ENCODE data around the gene VAMP5. TPM values are rescaled to one million over a fixed set of nuclear protein-coding genes. Genes with fewer than 3 reads are reported as not detected.
A peak's percentile ranks its signal among the peaks of the same experiment; 100 is the strongest.

Gene VAMP5
- total and polyA plus RNA-seq, 9 of the 15 experiments (the other 6 are each of a cell fraction or from before 2014, with no cell fraction given) = 0.54 to 1.9 (median 1.5) TPM; not detected in 2

- TF ChIP-seq IRF1 (CRISPR knock-in tag; IDR thresholded peaks at IDR 0.05; ENCODE audit: borderline replicate concordance) (no peak), CCNT2 (IDR thresholded peaks at IDR 0.05; ENCODE audit: borderline replicate concordance, extremely low read depth, insufficient read length, low read depth, low read length) (peak; percentile 91), ARNT (IDR thresholded peaks at IDR 0.05) (peak in 1 of 2 experiments; percentile 72; a peak in 1 of 4 replicates), NR2C1 (IDR thresholded peaks at IDR 0.05) (no peak), NR2C1 (tag; IDR thresholded peaks at IDR 0.05) (peak; percentile 37; the same call in 1 of the 2 replicates), ZNF436 (CRISPR knock-in tag; IDR thresholded peaks at IDR 0.05) (peak; percentile 48; the same call in 1 of the 2 replicates), NR1H2 (CRISPR knock-in tag; IDR thresholded peaks at IDR 0.05) (peak; percentile 97), DPF2 (IDR thresholded peaks at IDR 0.05) (0 out of 2 replicates have a peak, but pooled peaks have one; percentile 30), SMARCC2 (IDR thresholded peaks at IDR 0.05; ENCODE audit: low read depth) (peak; percentile 42; the same call in 1 of the 2 replicates), TGIF2 (CRISPR knock-in tag; IDR thresholded peaks at IDR 0.05) (peak; percentile 73; the same call in 1 of the 2 replicates), TEAD1 (CRISPR knock-in tag; IDR thresholded peaks at IDR 0.05) (peak in 1 of 2 experiments; percentile 62; a peak in 2 of 4 replicates), FOXK1 (CRISPR knock-in tag; IDR thresholded peaks at IDR 0.05; ENCODE audit: borderline replicate concordance) (0 out of 2 replicates have a peak, but pooled peaks have one; percentile 21), NEUROD1 (IDR thresholded peaks at IDR 0.05; ENCODE audit: borderline replicate concordance, low read depth, low read length, partially characterized antibody) (peak; percentile 83), GABPB1 (CRISPR knock-in tag; IDR thresholded peaks at IDR 0.05) (peak; percentile 68), CREB3 (tag; conservative IDR thresholded peaks at IDR 0.05; ENCODE audit: low read depth) (no peak; the same call in 1 of the 2 replicates), SMARCE1 (IDR thresholded peaks at IDR 0.05) (peak; percentile 24; the same call in 1 of the 2 replicates), RBM25 (IDR thresholded peaks at IDR 0.05; ENCODE audit: low read depth, low read length, severe bottlenecking) (peak; percentile 56), GTF3C2 (IDR thresholded peaks at IDR 0.05; ENCODE audit: borderline replicate concordance, extremely low read depth, insufficient read length) (no peak), TBP (optimal IDR thresholded peaks at IDR 0.05; ENCODE audit: low read depth, low read length) (no peak), TRIM25 (IDR thresholded peaks at IDR 0.05; ENCODE audit: borderline replicate concordance) (peak; percentile 92), ZNF212 (CRISPR knock-in tag; IDR thresholded peaks at IDR 0.05) (no peak)
These were observed 45.5 kb upstream of the VAMP5 start, which contains the start of gene MAT2A (continued) for GRCh38 chr2:85538507-85539360.

Measured in K562 (cell line).